HG03139 (cell line): ENCODE data around the gene NUB1.

Experiments
- ATAC-seq: cut with Tn5 transposase; IDR thresholded peaks from one replicate; pipeline ENCODE4 v1.9.1; 2021; ENCODE audit not compliant: unreplicated experiment

NUB1 gene

DNA sequence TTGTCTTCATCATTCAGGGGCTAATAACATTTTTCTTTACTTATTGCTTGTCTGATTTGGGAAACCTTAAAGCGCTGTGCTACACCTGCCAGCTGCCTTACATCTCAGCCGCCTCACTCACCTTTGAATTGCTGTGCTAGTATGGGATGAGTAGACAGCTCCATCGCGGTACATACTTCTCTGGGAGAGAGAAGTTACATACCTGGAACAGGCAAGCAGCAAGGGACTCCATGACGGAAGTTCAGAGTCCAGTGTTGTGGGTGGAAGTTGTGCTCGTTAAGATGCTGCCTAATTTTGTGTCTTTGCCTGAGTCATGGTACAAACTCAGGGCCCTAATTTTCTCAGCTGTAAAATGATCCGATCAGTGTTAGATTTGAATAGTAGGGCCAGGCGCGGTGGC, 1.9 kb downstream of the NUB1 start:
- no peak for ATAC-seq

GRCh38 chr7:151345576-151346469, 4.2 kb downstream of the NUB1 start:
- no peak for ATAC-seq

DNA sequence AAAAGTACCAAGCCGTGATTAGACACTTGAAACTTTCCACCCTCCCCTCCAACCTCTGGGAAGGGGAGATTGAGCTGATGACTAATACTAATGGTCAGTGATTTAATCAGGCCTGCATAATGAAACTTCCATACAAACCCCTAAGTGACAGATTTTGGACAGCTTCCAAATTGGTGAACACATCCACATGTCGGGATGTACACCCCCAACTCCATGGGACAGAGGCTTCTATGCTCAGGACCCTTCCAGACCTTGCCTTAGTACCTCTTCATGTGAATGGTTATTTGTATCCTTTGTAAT, 4.8 kb downstream of the NUB1 start:
- ATAC-seq: no peak

DNA sequence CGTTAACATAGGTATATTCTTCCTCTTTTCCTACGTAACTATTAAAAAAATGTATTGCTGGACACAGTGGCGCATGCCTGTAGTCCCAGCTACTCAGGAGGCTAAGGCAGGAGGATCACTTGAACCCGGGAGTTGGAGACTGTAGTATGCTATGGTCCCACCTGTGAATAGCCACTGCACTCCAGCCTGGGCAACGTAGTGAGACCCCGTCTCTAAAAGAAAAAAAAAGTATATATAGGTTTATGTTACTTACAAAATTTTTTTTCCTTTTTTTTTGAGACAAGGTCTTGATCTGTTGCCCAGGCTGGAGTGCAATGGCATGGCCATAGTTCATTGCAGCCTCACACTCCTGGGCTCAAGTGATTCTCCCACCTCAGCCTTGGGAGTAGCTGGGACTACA, 5.6 kb downstream of the NUB1 start:
- ATAC-seq: no peak

DNA sequence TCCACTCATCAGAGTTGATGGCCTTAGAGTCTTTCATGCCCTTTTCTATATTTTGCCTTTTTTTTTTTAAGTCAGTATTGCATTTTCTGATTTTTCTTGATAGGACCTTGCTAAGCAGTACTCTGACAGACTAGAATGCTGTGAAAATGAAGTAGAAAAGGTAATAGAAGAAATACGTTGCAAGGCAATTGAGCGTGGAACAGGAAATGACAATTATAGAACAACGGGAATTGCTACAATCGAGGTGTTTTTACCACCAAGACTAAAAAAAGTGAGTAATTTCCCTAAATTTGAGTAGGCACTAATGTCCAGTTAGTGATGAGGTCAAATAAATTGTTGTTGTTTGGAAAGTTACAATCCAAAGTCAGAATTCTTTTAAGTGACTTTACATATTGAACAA, 7.4 kb downstream of the NUB1 start:
- no peak for ATAC-seq

GRCh38 chr7:151349507-151349853, 7.9 kb downstream of the NUB1 start:
- peak; percentile 40 for ATAC-seq

GRCh38 chr7:151351027-151351426, 9.4 kb downstream of the NUB1 start:
- no peak for ATAC-seq

- ATAC-seq: no peak
Observed at GRCh38 chr7:151351967-151352366, 10.4 kb downstream of the NUB1 start.

DNA sequence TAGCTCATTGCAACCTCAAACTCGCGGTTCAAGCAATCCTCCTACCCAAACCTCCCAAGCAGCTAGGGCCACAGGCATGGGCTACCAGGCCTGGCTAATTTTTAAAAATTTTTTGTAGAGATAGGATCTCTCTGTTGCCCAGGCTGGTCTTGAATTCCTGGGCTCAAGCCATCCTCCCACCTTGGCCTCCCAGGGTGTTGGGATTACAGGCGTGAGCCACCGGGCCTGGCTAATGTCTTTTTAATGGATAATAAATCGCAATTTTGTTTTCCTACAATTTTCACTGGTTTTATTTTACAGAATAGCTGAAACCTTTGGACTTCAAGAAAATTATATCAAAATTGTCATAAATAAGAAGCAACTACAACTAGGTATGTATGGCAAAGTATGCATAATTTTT, 10.9 kb downstream of the NUB1 start:
- ATAC-seq: no peak

- ATAC-seq: no peak
Observed at GRCh38 chr7:151361193-151361959, 19.8 kb downstream of the NUB1 start.

DNA sequence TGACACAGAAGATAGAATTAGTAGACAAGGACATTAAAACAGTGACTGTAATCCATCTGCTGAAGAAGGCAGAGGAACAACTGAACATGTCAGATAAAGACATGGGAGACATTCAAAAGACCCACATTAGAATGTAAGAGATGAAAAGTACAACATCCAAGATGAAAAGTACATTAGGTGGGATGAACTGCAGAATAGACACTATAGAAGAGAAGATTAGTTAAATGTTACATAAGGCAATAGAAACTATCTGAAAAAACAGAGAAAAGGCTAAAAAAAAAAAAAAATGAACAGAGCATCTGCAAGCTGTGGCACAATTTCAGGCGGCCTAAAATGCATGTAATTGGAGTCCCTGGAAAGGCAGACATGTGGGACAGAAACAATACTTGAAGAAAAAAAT, 21.6 kb downstream of the NUB1 start:
- ATAC-seq: no peak

GRCh38 chr7:151366166-151366879, 24.7 kb downstream of the NUB1 start:
- ATAC-seq: no peak

DNA sequence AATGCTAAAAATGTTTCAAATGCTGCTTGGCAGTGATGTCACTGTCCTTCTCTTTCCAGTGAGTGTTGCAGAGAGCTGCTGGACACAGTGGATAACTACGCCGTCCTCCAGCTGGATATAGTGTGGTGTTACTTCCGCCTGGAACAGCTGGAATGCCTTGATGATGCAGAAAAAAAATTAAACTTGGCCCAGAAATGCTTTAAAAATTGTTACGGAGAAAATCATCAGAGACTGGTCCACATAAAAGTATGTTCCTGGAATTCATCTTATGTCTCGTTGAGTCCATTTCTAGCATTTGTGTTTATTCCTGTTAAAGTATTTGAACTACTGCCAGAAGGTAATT, 25.2 kb downstream of the NUB1 start:
- no peak for ATAC-seq

DNA sequence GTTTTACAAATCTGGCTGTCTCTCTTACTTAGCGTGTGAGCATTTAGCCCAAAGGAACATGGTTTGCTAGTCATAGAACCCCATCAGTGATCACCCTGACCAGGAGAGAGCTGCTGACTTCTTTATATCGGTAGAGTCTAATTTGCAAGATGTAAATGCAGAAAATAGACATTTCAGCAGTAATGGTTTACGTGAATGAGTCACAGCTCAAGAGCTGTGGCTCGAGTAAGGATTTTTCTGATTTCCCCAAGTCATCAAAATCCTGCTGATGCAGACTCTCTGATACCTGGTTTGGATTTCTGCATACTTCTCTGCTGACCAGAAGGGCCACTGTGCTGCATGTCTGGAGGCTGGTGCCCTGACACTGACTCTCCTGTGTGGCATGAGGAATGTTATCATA, 25.7 kb downstream of the NUB1 start:
- ATAC-seq: no peak

DNA sequence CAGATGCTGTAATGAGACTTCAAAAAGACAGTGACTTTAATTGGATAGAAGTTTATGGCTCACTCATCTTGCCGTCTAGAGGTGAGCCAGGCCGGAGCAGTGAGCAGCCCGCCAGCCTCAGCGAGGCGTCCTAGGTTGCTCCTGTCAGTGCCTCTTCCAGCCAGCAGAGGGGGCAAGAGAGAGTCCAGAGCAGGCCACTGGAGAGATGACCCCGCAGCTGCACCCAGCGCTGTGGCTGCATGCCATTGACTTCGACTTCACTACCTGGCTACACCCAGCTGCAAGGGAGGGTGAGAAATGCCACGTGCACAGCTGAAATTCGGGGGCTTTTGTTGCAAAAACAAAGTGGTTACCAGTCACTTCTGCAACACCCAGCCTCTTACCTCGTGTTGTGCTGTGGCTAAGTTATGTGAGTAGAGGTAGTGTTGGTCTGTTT, 26.5 kb downstream of the NUB1 start:
- ATAC-seq: peak; percentile 95

GRCh38 chr7:151371266-151371665, 29.7 kb downstream of the NUB1 start:
- no peak for ATAC-seq

- no peak for ATAC-seq
Observed at GRCh38 chr7:151372612-151373265, 31.1 kb downstream of the NUB1 start.

DNA sequence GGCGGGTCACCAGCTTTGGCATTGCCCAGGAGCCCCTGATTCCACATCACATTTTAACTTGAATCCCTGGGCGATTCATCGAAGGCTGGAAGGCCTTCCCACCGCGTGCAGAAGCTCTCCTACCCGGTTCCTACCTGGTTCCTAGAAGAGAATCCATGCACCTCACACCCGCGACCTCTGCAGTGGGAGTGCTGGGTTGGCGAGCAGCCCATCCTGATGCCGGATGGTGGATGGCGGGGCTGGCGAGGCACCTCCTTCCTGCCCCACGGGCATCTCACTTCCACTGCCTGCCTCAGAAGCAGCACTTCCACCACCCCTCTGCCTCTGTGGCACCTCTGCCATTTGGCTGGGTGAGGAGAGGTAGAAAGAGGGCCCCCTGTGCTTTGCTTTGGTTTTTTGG, 32.0 kb downstream of the NUB1 start:
- no peak for ATAC-seq

- no peak for ATAC-seq
Observed at GRCh38 chr7:151374139-151374538, 32.5 kb downstream of the NUB1 start.

- ATAC-seq: no peak
Observed at GRCh38 chr7:151374726-151375125, 33.1 kb downstream of the NUB1 start.

DNA sequence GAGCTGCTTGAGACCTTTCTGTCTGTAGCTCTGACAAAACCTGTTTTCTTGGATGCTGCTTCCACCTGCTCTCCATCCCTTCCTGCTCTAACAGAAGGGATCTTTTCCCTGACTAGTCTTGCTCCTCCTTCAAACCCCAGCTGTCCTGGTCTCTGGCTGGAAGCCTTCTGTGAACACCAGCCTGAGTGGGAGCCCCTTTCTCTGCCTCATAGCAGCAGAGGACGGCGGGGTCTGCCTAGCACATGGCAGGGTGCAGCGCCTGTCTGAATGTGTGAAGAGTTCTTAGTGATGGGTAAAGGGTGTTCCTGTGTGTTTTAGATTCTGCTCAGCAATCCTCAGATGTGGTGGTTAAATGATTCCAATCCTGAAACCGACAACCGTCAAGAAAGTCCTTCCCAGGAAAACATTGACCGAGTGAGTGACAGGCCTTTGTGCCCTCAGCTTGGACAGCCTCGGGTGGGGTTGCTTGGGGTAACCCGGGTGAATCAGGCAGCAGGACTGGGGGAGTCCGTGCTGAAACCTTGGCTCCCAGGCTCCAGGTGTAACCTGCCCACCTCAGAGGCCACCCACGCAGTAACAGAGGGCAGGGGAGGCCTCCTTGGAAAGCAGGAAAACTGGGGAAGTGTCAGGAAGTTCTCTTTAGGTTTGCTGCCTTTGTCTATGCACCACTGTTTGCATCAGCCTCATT, 34.1 kb downstream of the NUB1 start:
- no peak for ATAC-seq
